MM.1S (cell line): Measurements from ENCODE around the gene KL.

ENCODE experiments used
- EZH2 ChIP-seq: fragments of 300-600 bp; sonication (generic); optimal IDR thresholded peaks from 2 replicates; pipeline ENCODE3; 2017; ENCODE audit warnings: low read depth, mild to moderate bottlenecking, antibody characterized with exemption, low read length, mixed read lengths
- EZH2phosphoT487 ChIP-seq: fragments of 300-600 bp; sonication (generic); IDR thresholded peaks from 2 replicates; pipeline ENCODE4 v1.6.1; 2018; ENCODE audit warnings: antibody characterized with exemption, low read length
- TF ChIP-seq, protein P1 (sequence below): fragments of 300-600 bp; sonication (generic); IDR thresholded peaks from 2 replicates; pipeline ENCODE4 v1.5.1; 2016; ENCODE audit warnings: antibody characterized with exemption, low read length, mixed read lengths

DNA sequence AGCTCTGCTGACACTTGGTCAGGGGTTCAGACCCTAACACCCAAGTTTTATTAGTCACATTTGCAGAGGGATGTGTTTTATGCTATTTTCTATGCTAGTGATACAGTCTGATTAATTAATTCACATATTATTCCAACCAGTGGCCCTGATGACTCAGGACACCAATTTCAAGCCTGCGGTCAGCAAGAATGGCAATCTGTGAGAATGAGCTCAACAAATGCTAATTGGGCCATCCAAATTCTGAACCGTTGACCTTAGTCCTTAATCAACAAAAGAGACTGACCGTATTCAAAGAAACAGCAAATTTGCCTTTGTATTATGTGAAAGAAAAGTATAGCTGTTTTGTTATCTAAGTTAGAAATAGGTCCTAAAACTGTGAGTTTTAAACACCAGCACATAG, 9.6 kb upstream of the KL start:
- TF ChIP-seq, protein P1, sequence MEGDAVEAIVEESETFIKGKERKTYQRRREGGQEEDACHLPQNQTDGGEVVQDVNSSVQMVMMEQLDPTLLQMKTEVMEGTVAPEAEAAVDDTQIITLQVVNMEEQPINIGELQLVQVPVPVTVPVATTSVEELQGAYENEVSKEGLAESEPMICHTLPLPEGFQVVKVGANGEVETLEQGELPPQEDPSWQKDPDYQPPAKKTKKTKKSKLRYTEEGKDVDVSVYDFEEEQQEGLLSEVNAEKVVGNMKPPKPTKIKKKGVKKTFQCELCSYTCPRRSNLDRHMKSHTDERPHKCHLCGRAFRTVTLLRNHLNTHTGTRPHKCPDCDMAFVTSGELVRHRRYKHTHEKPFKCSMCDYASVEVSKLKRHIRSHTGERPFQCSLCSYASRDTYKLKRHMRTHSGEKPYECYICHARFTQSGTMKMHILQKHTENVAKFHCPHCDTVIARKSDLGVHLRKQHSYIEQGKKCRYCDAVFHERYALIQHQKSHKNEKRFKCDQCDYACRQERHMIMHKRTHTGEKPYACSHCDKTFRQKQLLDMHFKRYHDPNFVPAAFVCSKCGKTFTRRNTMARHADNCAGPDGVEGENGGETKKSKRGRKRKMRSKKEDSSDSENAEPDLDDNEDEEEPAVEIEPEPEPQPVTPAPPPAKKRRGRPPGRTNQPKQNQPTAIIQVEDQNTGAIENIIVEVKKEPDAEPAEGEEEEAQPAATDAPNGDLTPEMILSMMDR = no peak
- no peak for TF ChIP-seq EZH2
- no peak for TF ChIP-seq EZH2phosphoT487
